CD4-positive, alpha-beta memory T cell (primary cell): Measurements from ENCODE around the gene UBE3C. TPM values are rescaled to one million over a fixed set of nuclear protein-coding genes. Genes with fewer than 3 reads are reported as not detected.
A peak's percentile ranks its signal among the peaks of the same experiment; 100 is the strongest.

ENCODE experiments used
- CTCF ChIA-PET: fragments of 350-600 bp; sonication (Branson Sonifier 250); formaldehyde crosslinking; loops from one replicate; lab custom pipeline; 2021; ENCODE audit warnings: inconsistent platforms; ENCODE audit not compliant: partially characterized antibody; lab: Charles Lee
- POLR2A ChIA-PET: fragments of 350-600 bp; sonication (Branson Sonifier 250); formaldehyde crosslinking; loops from one replicate; lab custom pipeline; 2021; ENCODE audit not compliant: partially characterized antibody; lab: Charles Lee
- DNase-seq, 5 donors: peaks; one replicate each; pipeline versions ENCODE4 v3.0.0 to v3.0.0-alpha.2; 2020 to 2022; ENCODE audit warnings: mixed read lengths in 1 of 5
- H3K27ac ChIP-seq: one replicate; pipeline ENCODE4 v1.7.0; 2013; ENCODE audit warnings: low read depth, low read length
- H3K27me3 ChIP-seq: 2 replicates; pipeline ENCODE4 v1.7.0; 2013; ENCODE audit warnings: mild to moderate bottlenecking, low read length, moderate library complexity; ENCODE audit not compliant: insufficient read depth
- H3K36me3 ChIP-seq: 2 replicates; pipeline ENCODE4 v1.7.0; 2013; ENCODE audit warnings: mild to moderate bottlenecking, low read length, moderate library complexity; ENCODE audit not compliant: insufficient read depth
- H3K4me1 ChIP-seq: 2 replicates; pipeline ENCODE4 v1.7.0; 2013; ENCODE audit warnings: mild to moderate bottlenecking, low read length, moderate library complexity; ENCODE audit not compliant: insufficient read depth
- H3K4me3 ChIP-seq, 2 donors: one replicate each; pipeline ENCODE4 v1.7.0; 2013; ENCODE audit warnings: low read length in 2 of 2, mild to moderate bottlenecking in 1 of 2
- H3K9me3 ChIP-seq, 2 donors: one replicate each; pipeline ENCODE4 v1.7.0; 2013; ENCODE audit warnings: low read length in 2 of 2, control low read depth in 1 of 2; ENCODE audit not compliant: control insufficient read depth in 1 of 2
- H3K27ac Mint-ChIP-seq, 7 donors: one replicate each; pipeline ENCODE4 v1.8.0; 2020 to 2021; ENCODE audit warnings: mixed read lengths in 7 of 7, mild to moderate bottlenecking in 6 of 7, inconsistent platforms in 3 of 7, moderate library complexity in 3 of 7
- H3K27me3 Mint-ChIP-seq, 2 donors: one replicate each; pipeline ENCODE4 v1.8.0; 2020 to 2021; ENCODE audit warnings: mixed read lengths in 2 of 2
- H3K36me3 Mint-ChIP-seq, 2 donors: one replicate each; pipeline ENCODE4 v1.8.0; 2020 to 2021; ENCODE audit warnings: mixed read lengths in 2 of 2, inconsistent platforms in 1 of 2, mild to moderate bottlenecking in 1 of 2
- H3K4me1 Mint-ChIP-seq, 4 donors: one replicate each; pipeline ENCODE4 v1.8.0; 2020 to 2021; ENCODE audit warnings: mixed read lengths in 4 of 4, mild to moderate bottlenecking in 1 of 4
- H3K4me3 Mint-ChIP-seq, 8 donors: one replicate each; pipeline ENCODE4 v1.8.0; 2020 to 2021; ENCODE audit warnings: mixed read lengths in 8 of 8, mild to moderate bottlenecking in 7 of 8, moderate library complexity in 6 of 8, inconsistent platforms in 3 of 8
- H3K9me3 Mint-ChIP-seq, 8 donors: one replicate each; pipeline ENCODE4 v1.8.0; 2020 to 2021; ENCODE audit warnings: mixed read lengths in 8 of 8, mild to moderate bottlenecking in 5 of 8, inconsistent platforms in 3 of 8, moderate library complexity in 1 of 8
- intact Hi-C: fragments of 100-400 bp; cut with micrococcal nuclease; formaldehyde crosslinking; loops from one replicate; pipeline ENCODE4 v1.15.1; 2023
- polyA plus RNA-seq, 2 donors: library from polyadenylated mRNA; unstranded; fragments of 300-500 nt; fragmentation: Illumina TruSeq; gene quantifications; one replicate each; pipeline ENCODE4 v1.2.3, GENCODE V29; 2021
- total RNA-seq, 2 experiments: library from RNA; stranded (reverse); gene quantifications; one replicate each; pipeline ENCODE4 v1.2.3, GENCODE V29; 2021

Gene UBE3C
- total and polyA plus RNA-seq, 4 experiments from 2014 or later = 32.6 to 59.7 (median 46.8) TPM

DNA sequence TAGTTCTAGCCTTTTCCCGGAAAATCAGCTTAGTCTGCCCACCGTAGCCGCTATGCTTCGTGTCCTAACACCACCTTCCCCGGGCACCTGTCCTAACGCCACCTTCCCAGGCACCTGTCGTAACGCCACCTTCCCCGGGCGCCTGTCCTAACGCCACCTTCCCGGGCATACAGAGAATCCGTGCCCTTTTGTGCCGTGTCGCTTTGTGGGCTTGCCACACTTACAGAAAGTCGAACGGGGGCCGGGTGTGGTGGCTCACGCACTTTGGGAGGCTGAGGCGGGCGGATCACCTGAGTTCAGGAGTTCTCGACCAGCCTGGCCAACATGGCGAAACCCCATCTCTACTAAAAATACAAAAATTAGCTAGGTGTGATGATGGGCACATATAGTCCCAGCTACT lies 124.4 kb downstream of the UBE3C start:
- Mint-ChIP-seq H3K9me3 (peaks cover 0 to 2% (median 0%) of the 10 kb centered on the region in 8 donors), H3K27me3 (no peaks in the 10 kb centered on the region), H3K4me1 (no peaks in the 10 kb centered on the region), H3K27ac (peak overlapping the region in 2 of 7 donors; percentile 55 to 68), H3K4me3 (no peak overlapping the region), H3K36me3 (peaks cover 49 to 63% of the 10 kb centered on the region in 2 donors)
- H3K27ac ChIP-seq = no peak overlapping the region
- ChIA-PET CTCF (no interaction called here), POLR2A (interaction anchor here (1.3 kb wide), 1 partner anchor 11 kb away, joined by 3 read pairs; no protein-coding TSS in a partner anchor)
- intact Hi-C loops = no loop called here
- H3K36me3 ChIP-seq = peaks cover 51% of the 10 kb centered on the region
- DNase-seq = no peak
- H3K4me1 ChIP-seq = no peaks in the 10 kb centered on the region
- no peak overlapping the region for H3K4me3 ChIP-seq
- no peaks in the 10 kb centered on the region for H3K9me3 ChIP-seq
- no peaks in the 10 kb centered on the region for H3K27me3 ChIP-seq

DNA sequence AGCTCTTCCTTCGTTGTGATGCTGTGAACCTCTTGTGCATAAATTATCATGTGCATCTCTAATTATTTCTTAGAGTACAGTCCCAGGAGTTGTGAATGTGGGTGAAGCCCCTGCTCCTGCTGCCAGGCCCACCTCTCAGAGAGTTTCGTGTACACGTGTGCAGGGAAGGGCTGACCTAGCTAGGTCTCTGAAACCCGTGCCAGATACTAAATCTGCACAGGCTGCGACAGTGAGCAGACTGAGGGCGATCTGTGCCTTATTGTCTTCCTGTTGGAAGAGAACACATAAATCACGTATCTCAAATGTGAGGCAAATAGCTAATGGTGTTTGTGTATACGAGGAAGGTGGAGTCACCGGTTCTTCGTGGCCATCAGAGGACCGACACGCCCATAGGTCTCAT lies 126.3 kb downstream of the UBE3C start:
- no peak overlapping the region for H3K4me3 ChIP-seq
- no peaks in the 10 kb centered on the region for H3K27me3 ChIP-seq
- H3K27ac ChIP-seq = no peak overlapping the region
- H3K36me3 ChIP-seq = peaks cover 41% of the 10 kb centered on the region
- Mint-ChIP-seq H3K36me3 (peaks cover 43 to 63% of the 10 kb centered on the region in 2 donors), H3K4me1 (peaks cover 8 to 14% (median 9%) of the 10 kb centered on the region in 4 donors), H3K27me3 (no peaks in the 10 kb centered on the region), H3K4me3 (peak overlapping the region in 1 of 8 donors; percentile 10), H3K9me3 (peaks cover 0 to 2% (median 0%) of the 10 kb centered on the region in 8 donors), H3K27ac (no peak overlapping the region)
- H3K4me1 ChIP-seq = peaks cover 6% of the 10 kb centered on the region
- ChIA-PET POLR2A (no interaction called here), CTCF (interaction anchor here (3.3 kb wide), 1 partner anchor 9 kb away, joined by 11 read pairs; no protein-coding TSS in a partner anchor)
- H3K9me3 ChIP-seq = no peaks in the 10 kb centered on the region
- intact Hi-C loops = no loop called here
- DNase-seq = no peak

GRCh38 chr7:157266272-157266671 lies 127.5 kb downstream of the UBE3C start:
- no peaks in the 10 kb centered on the region for H3K27me3 ChIP-seq
- Mint-ChIP-seq H3K27me3 (no peaks in the 10 kb centered on the region), H3K27ac (peak overlapping the region in 1 of 7 donors; percentile 57), H3K36me3 (peaks cover 35 to 61% of the 10 kb centered on the region in 2 donors), H3K9me3 (no peaks in the 10 kb centered on the region), H3K4me1 (peaks cover 8 to 21% (median 12%) of the 10 kb centered on the region in 4 donors), H3K4me3 (no peak overlapping the region)
- DNase-seq = no peak
- H3K4me1 ChIP-seq = peaks cover 11% of the 10 kb centered on the region
- ChIA-PET CTCF (interaction anchor here (1.3 to 3.3 kb wide), 3 partner anchors 8 to 121 kb away, joined by 3 to 11 read pairs (median 4); no protein-coding TSS in a partner anchor), POLR2A (interaction anchor here (0.6 to 1.1 kb wide), 2 partner anchors 72 to 344 kb away, joined by 3 read pairs; no protein-coding TSS in a partner anchor)
- peaks cover 34% of the 10 kb centered on the region for H3K36me3 ChIP-seq
- H3K9me3 ChIP-seq = no peaks in the 10 kb centered on the region
- H3K27ac ChIP-seq = no peak overlapping the region
- H3K4me3 ChIP-seq = no peak overlapping the region
- intact Hi-C loops = no loop called here

DNA sequence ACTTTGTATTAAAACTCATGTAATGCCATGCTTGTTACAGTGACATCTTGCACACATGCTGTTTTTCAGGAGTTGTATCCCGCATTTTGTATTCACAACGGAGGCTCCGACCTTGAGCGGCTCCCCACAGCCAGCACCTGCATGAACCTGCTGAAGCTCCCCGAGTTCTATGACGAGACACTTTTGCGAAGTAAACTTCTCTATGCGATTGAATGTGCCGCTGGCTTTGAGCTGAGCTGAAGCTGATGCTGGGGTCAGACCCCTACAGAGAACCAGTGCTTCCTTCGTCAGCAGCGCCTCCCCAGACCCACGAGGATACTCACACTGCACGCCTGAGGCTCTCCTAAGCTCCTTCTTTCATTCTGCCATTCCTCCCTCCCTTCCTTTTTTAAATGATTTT lies 128.8 kb downstream of the UBE3C start:
- Mint-ChIP-seq H3K27ac (peak overlapping the region in 1 of 7 donors; percentile 74), H3K4me3 (no peak overlapping the region), H3K36me3 (peaks cover 33 to 56% of the 10 kb centered on the region in 2 donors), H3K9me3 (no peaks in the 10 kb centered on the region), H3K27me3 (no peaks in the 10 kb centered on the region), H3K4me1 (peaks cover 8 to 25% (median 12%) of the 10 kb centered on the region in 4 donors)
- Histone ChIP-seq H3K4me1 (peaks cover 11% of the 10 kb centered on the region), H3K9me3 (no peaks in the 10 kb centered on the region), H3K4me3 (no peak overlapping the region), H3K27ac (no peak overlapping the region), H3K27me3 (no peaks in the 10 kb centered on the region), H3K36me3 (peaks cover 33% of the 10 kb centered on the region)
- ChIA-PET POLR2A (no interaction called here), CTCF (interaction anchor here (1.4 to 3.3 kb wide), 2 partner anchors 7 to 19 kb away, joined by 3 to 11 read pairs; no protein-coding TSS in a partner anchor)
- DNase-seq = no peak
- intact Hi-C loops = no loop called here

DNA sequence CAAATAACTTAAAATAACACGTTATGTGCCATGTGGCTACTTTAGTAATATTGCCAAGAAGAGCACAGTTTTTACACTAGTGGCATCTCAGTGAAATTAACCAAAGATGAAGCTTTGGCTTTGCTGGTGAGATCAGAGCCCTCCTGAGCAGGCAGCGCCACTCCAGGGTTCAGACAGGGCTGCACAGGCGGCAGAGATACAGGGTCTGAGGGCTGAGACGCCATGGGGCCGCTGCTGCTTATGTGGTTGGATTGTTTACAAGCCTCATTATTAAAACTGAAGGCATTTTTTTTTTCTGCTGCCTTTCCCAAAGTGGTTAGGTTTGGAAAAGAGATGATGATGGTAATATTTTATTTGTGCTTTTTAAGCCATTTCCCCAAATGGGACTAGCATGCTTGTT lies 129.2 kb downstream of the UBE3C start:
- H3K4me1 ChIP-seq = peaks cover 12% of the 10 kb centered on the region
- Mint-ChIP-seq H3K9me3 (no peaks in the 10 kb centered on the region), H3K4me3 (no peak overlapping the region), H3K4me1 (peaks cover 8 to 25% (median 13%) of the 10 kb centered on the region in 4 donors), H3K36me3 (peaks cover 33 to 53% of the 10 kb centered on the region in 2 donors), H3K27me3 (no peaks in the 10 kb centered on the region), H3K27ac (peak overlapping the region in 2 of 7 donors; percentile 9 to 74)
- H3K27me3 ChIP-seq = no peaks in the 10 kb centered on the region
- CTCF ChIA-PET = no interaction called here
- intact Hi-C loops = no loop called here
- POLR2A ChIA-PET = no interaction called here
- H3K27ac ChIP-seq = no peak overlapping the region
- peaks cover 31% of the 10 kb centered on the region for H3K36me3 ChIP-seq
- H3K4me3 ChIP-seq = no peak overlapping the region
- DNase-seq = no peak
- H3K9me3 ChIP-seq = no peaks in the 10 kb centered on the region

GRCh38 chr7:157268540-157268939 lies 129.8 kb downstream of the UBE3C start:
- Mint-ChIP-seq H3K27me3 (no peaks in the 10 kb centered on the region), H3K9me3 (no peaks in the 10 kb centered on the region), H3K27ac (peak overlapping the region in 3 of 7 donors; percentile 41 to 74 (median 67)), H3K4me3 (peak overlapping the region in 1 of 8 donors; percentile 8), H3K36me3 (peaks cover 33 to 53% of the 10 kb centered on the region in 2 donors), H3K4me1 (peaks cover 10 to 25% (median 16%) of the 10 kb centered on the region in 4 donors)
- Histone ChIP-seq H3K36me3 (peaks cover 29% of the 10 kb centered on the region), H3K27ac (no peak overlapping the region), H3K4me1 (peaks cover 18% of the 10 kb centered on the region), H3K9me3 (no peaks in the 10 kb centered on the region), H3K4me3 (no peak overlapping the region), H3K27me3 (no peaks in the 10 kb centered on the region)
- intact Hi-C loops = no loop called here
- DNase-seq = no peak
- ChIA-PET CTCF (interaction anchor here (0.8 kb wide), 1 partner anchor 20 kb away, joined by 3 read pairs; no protein-coding TSS in a partner anchor), POLR2A (no interaction called here)

- Histone ChIP-seq H3K9me3 (no peaks in the 10 kb centered on the region), H3K36me3 (peaks cover 19% of the 10 kb centered on the region), H3K4me1 (peaks cover 24% of the 10 kb centered on the region), H3K27ac (no peak overlapping the region), H3K4me3 (no peak overlapping the region), H3K27me3 (no peaks in the 10 kb centered on the region)
- Mint-ChIP-seq H3K4me1 (peaks cover 12 to 25% (median 19%) of the 10 kb centered on the region in 4 donors), H3K4me3 (peak overlapping the region in 7 of 8 donors; percentile 3 to 71 (median 40)), H3K27me3 (no peaks in the 10 kb centered on the region), H3K9me3 (no peaks in the 10 kb centered on the region), H3K36me3 (peaks cover 33 to 49% of the 10 kb centered on the region in 2 donors), H3K27ac (peak overlapping the region; percentile 58 to 91 (median 72))
- DNase-seq = peak in 3 of 5 donors; percentile 14 to 31 (median 25)
- POLR2A ChIA-PET = interaction anchor here (0.8 kb wide), 1 partner anchor 33 kb away, joined by 5 read pairs; no protein-coding TSS in a partner anchor
- CTCF ChIA-PET = interaction anchor here (0.6 to 2.7 kb wide), 3 partner anchors 19 to 72 kb away, joined by 3 to 11 read pairs (median 3); no protein-coding TSS in a partner anchor
- intact Hi-C loops = loop anchor here (5.0 kb wide), 2 partner anchors 68 to 297 kb away; partner anchors contain the start of gene DNAJB6
Measured at GRCh38 chr7:157269341-157270059, 130.8 kb downstream of the UBE3C start.
